Measurements from ENCODE around the gene DHX40. TPM values are rescaled to one million over a fixed set of nuclear protein-coding genes. Genes with fewer than 3 reads are reported as not detected.

The DHX40 gene
- polyA plus RNA-seq, 1 donor (not counting 4 experiments of a cell fraction or from before 2014, with no cell fraction given), result 30.7 TPM

DNA sequence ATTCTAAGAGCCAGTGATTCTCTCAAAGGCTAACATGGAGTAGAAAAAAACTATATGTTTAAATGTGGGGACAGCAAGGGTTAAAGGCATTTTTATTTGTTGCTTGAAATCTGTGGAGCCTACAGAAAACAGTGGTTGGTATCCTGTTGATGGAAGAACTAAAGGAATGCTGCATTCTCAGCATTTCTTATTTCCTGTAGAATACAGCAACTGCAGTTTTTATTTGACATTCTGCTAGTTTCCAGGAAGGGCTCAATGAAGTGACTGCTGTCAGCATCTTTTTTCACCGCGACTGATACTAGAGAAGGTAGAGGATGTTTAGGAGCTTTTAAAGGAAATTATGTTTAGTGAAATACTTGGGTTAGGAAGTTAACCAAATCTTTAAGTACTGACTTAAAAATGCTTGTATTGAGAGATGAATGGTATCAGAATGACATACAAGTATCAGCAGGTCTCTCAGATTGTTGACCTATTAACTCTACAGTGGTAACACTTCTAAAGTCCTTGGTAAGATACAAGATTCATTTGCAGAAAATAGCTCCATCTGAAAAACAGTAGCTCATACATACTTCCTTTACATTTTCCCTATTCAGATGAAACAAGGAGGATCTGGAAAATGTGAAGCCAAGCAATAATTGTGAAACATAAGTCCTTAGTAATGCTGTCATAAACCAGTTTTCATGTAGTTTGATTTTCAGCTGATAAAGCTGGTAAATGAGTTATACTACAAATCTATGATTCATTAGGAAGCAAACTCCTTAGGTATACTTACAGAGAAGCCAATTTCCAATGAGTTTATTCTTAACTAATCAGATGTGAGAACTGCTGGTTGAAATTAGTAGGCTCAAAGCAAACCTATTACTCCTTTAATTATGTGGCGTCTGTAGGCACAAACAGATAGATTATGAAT, 69.5 kb downstream of the DHX40 start:
- Histone ChIP-seq H3K4me1 (ENCODE audit: control insufficient read depth, extremely low read depth, insufficient read depth, low read length) (peaks cover 4% of the 10 kb centered on the region), H3K9me3 (ENCODE audit: control insufficient read depth, low read depth, low read length) (no peaks in the 10 kb centered on the region), H3K4me3 (ENCODE audit: control insufficient read depth in 2 of 3, extremely low read depth in 1 of 3, insufficient read depth in 2 of 3, low read depth in 1 of 3, low read length in 3 of 3) (no peak overlapping the region), H3K4me2 (ENCODE audit: control insufficient read depth, extremely low read depth, insufficient read depth, low read depth, low read length) (no peak overlapping the region), H4K20me1 (ENCODE audit: control insufficient read depth, extremely low read depth, insufficient read depth, low read length) (peaks cover 53% of the 10 kb centered on the region), H3K9me1 (ENCODE audit: control insufficient read depth, extremely low read depth, insufficient read depth, low read length) (peaks cover 2% of the 10 kb centered on the region), H3K79me2 (ENCODE audit: control insufficient read depth, insufficient read depth, low read length) (peaks cover 94% of the 10 kb centered on the region), H2AFZ (ENCODE audit: control insufficient read depth, low read length) (no peak overlapping the region), H3K36me3 (ENCODE audit: control insufficient read depth in 2 of 2, extremely low read depth in 1 of 2, insufficient read depth in 2 of 2, low read length in 2 of 2) (peaks cover 2 to 6% of the 10 kb centered on the region in 2 experiments), H3K27ac (ENCODE audit: control insufficient read depth, insufficient read depth, low read length) (peak overlapping the region; percentile 1), H3K27me3 (ENCODE audit: control insufficient read depth, extremely low read depth, insufficient read depth, low read length) (no peaks in the 10 kb centered on the region), H3K9ac (ENCODE audit: control insufficient read depth, extremely low read depth, insufficient read depth, low read length) (no peak overlapping the region)
- DNase-seq (ENCODE audit: low read depth, low spot score) (no peak), FAIRE-seq (no peak)
- TF ChIP-seq EZH2 (IDR thresholded peaks at IDR 0.05; ENCODE audit: low read length) (no peak), CTCF (optimal IDR thresholded peaks at IDR 0.05 in 1 of 3, IDR thresholded peaks at IDR 0.05 in 1 of 3, conservative IDR thresholded peaks at IDR 0.05 in 1 of 3; ENCODE audit: extremely low read depth in 1 of 3, insufficient read depth in 2 of 3, low read length in 3 of 3) (no peak)
- dilution Hi-C loops (cut with MboI; ENCODE audit: extremely low pct_ligation_motif_present, low sequenced_read_pairs), result no loop called here

GRCh38 chr17:59637611-59638310, 72.4 kb downstream of the DHX40 start:
- no peak overlapping the region for H2AFZ ChIP-seq (ENCODE audit: control insufficient read depth, low read length)
- TF ChIP-seq CTCF (optimal IDR thresholded peaks at IDR 0.05 in 1 of 3, IDR thresholded peaks at IDR 0.05 in 1 of 3, conservative IDR thresholded peaks at IDR 0.05 in 1 of 3; ENCODE audit: extremely low read depth in 1 of 3, insufficient read depth in 2 of 3, low read length in 3 of 3) (no peak), EZH2 (IDR thresholded peaks at IDR 0.05; ENCODE audit: low read length) (no peak)
- H3K27me3 ChIP-seq (ENCODE audit: control insufficient read depth, extremely low read depth, insufficient read depth, low read length), result no peaks in the 10 kb centered on the region
- H3K27ac ChIP-seq (ENCODE audit: control insufficient read depth, insufficient read depth, low read length), result no peak overlapping the region
- H3K4me2 ChIP-seq (ENCODE audit: control insufficient read depth, extremely low read depth, insufficient read depth, low read depth, low read length), result no peak overlapping the region
- H3K4me3 ChIP-seq (ENCODE audit: control insufficient read depth in 2 of 3, extremely low read depth in 1 of 3, insufficient read depth in 2 of 3, low read depth in 1 of 3, low read length in 3 of 3), result no peak overlapping the region
- dilution Hi-C loops (cut with MboI; ENCODE audit: extremely low pct_ligation_motif_present, low sequenced_read_pairs), result no loop called here
- H3K9ac ChIP-seq (ENCODE audit: control insufficient read depth, extremely low read depth, insufficient read depth, low read length), result no peak overlapping the region
- DNase-seq (ENCODE audit: low read depth, low spot score) (no peak), FAIRE-seq (no peak)
- peaks cover 38% of the 10 kb centered on the region for H4K20me1 ChIP-seq (ENCODE audit: control insufficient read depth, extremely low read depth, insufficient read depth, low read length)
- peaks cover 7% of the 10 kb centered on the region for H3K4me1 ChIP-seq (ENCODE audit: control insufficient read depth, extremely low read depth, insufficient read depth, low read length)
- peaks cover 95% of the 10 kb centered on the region for H3K79me2 ChIP-seq (ENCODE audit: control insufficient read depth, insufficient read depth, low read length)
- peaks cover 2% of the 10 kb centered on the region for H3K9me1 ChIP-seq (ENCODE audit: control insufficient read depth, extremely low read depth, insufficient read depth, low read length)
- H3K36me3 ChIP-seq (ENCODE audit: control insufficient read depth in 2 of 2, extremely low read depth in 1 of 2, insufficient read depth in 2 of 2, low read length in 2 of 2), result peaks cover 2 to 6% of the 10 kb centered on the region in 2 experiments
- H3K9me3 ChIP-seq (ENCODE audit: control insufficient read depth, low read depth, low read length), result no peaks in the 10 kb centered on the region
